ENCODE results near the gene MCTP1.

DNA sequence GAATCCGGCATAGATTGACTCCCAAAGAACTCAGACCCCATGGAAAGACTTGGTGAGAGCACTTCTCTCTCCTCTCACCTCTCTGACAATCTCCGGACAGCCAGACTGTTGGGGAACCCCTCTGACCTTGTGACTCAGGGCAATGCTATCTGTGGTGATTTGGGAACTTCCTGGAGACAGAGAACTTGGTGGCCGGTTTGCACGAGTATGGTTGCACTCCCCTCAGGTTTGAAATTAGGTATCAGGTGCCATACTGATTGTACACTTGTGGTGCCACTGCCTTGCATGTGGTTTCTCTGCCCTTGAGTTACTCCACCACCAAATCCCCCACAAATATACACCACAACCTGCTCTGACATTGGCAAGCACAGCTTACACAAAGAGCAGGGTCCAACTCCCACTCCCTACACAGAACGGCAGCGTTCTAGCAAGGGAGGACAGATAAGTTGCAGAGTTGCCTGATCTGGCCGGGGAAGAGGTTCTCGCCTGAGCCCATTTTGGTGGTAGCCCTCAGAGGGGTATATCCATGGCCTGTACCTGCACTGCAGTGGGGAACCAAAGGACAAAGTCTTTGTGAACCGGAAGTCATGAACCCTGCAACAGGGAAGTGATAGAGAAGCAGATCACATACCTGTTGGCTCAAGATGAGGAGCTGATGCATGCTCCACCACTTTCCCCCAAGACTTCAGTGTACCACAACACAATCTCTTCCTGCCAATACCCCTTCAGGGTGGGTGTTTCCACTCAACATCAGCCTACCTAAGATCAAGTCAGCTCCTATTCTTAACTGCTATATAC lies 255.1 kb downstream of the MCTP1 start:
- TF ChIP-seq CTCF (IDR thresholded peaks at IDR 0.05) (no peak), POLR2A (IDR thresholded peaks at IDR 0.05; ENCODE audit: low read depth) (no peak), POLR2AphosphoS5 (IDR thresholded peaks at IDR 0.05) (no peak)

All from esophagus muscularis mucosa (tissue), 3 donors.